Keratinocyte (primary cell): Measurements from ENCODE around the gene ZNF526. TPM values are rescaled to one million over a fixed set of nuclear protein-coding genes. Genes with fewer than 3 reads are reported as not detected.
A peak's percentile ranks its signal among the peaks of the same experiment; 100 is the strongest.
"Not testable (repeated sequence)": the region's sequence is repeated elsewhere in the genome, so short reads cannot be mapped to it uniquely, and the experiment has no call there.

Experiments used
- DNase-seq: peaks from one replicate; pipeline ENCODE4 v3.0.0-alpha.2; 2011; ENCODE audit warnings: low read depth, missing footprints, low spot score
- FAIRE-seq: peaks from 2 replicates; lab custom pipeline; 2011; peaks lifted over from hg19 to GRCh38; lab: Jason Lieb, UNC
- H2AFZ ChIP-seq: 2 replicates; pipeline ENCODE4 v1.6.0; 2012; ENCODE audit warnings: low read length, control low read depth, inconsistent platforms; ENCODE audit not compliant: control insufficient read depth
- H3K27ac ChIP-seq: 2 replicates; pipeline ENCODE4 v1.5.1; 2011; ENCODE audit warnings: low read length; ENCODE audit not compliant: control insufficient read depth, insufficient read depth
- H3K27me3 ChIP-seq: 3 replicates; pipeline ENCODE4 v1.6.0; 2011; ENCODE audit warnings: low read length; ENCODE audit not compliant: control insufficient read depth, insufficient read depth; ENCODE audit errors: extremely low read depth
- H3K36me3 ChIP-seq, 2 experiments: 2 replicates in 1 of 2; 3 replicates in 1 of 2; pipeline ENCODE4 v1.5.1; 2011; ENCODE audit warnings: low read length in 2 of 2, mild to moderate bottlenecking in 1 of 2; ENCODE audit not compliant: control insufficient read depth in 2 of 2, insufficient read depth in 2 of 2; ENCODE audit errors: extremely low read depth in 1 of 2
- H3K4me1 ChIP-seq: 3 replicates; pipeline ENCODE4 v1.5.1; 2011; ENCODE audit warnings: low read length; ENCODE audit not compliant: control insufficient read depth, insufficient read depth; ENCODE audit errors: extremely low read depth
- H3K4me2 ChIP-seq: 3 replicates; pipeline ENCODE4 v1.6.0; 2011; ENCODE audit warnings: low read depth, low read length; ENCODE audit not compliant: control insufficient read depth, insufficient read depth; ENCODE audit errors: extremely low read depth
- H3K4me3 ChIP-seq, 3 experiments: fragments of 200-600 bp in 1 of 3; sonication (generic) in 1 of 3; 2 replicates in 2 of 3; 3 replicates in 1 of 3; pipeline ENCODE4 v1.5.1; 2011 to 2016; ENCODE audit warnings: low read length in 3 of 3, mild to moderate bottlenecking in 3 of 3, control low read depth in 2 of 3, inconsistent platforms in 1 of 3, low read depth in 1 of 3, mixed read lengths in 1 of 3, mixed run types in 1 of 3, moderate library complexity in 1 of 3; ENCODE audit not compliant: control insufficient read depth in 2 of 3, insufficient read depth in 2 of 3; ENCODE audit errors: extremely low read depth in 1 of 3
- H3K79me2 ChIP-seq: 2 replicates; pipeline ENCODE4 v1.6.0; 2012; ENCODE audit warnings: low read length; ENCODE audit not compliant: control insufficient read depth, insufficient read depth
- H3K9ac ChIP-seq: 3 replicates; pipeline ENCODE4 v1.6.0; 2011; ENCODE audit warnings: low read length; ENCODE audit not compliant: control insufficient read depth, insufficient read depth; ENCODE audit errors: extremely low read depth
- H3K9me1 ChIP-seq: 3 replicates; pipeline ENCODE4 v1.6.0; 2011; ENCODE audit warnings: low read length; ENCODE audit not compliant: control insufficient read depth, insufficient read depth; ENCODE audit errors: extremely low read depth
- H3K9me3 ChIP-seq: 2 replicates; pipeline ENCODE4 v1.5.1; 2012; ENCODE audit warnings: low read depth, low read length; ENCODE audit not compliant: control insufficient read depth
- H4K20me1 ChIP-seq: 3 replicates; pipeline ENCODE4 v1.6.0; 2011; ENCODE audit warnings: low read length; ENCODE audit not compliant: control insufficient read depth, insufficient read depth; ENCODE audit errors: extremely low read depth
- EZH2 ChIP-seq: IDR thresholded peaks from one replicate; pipeline ENCODE4 v1.6.1; 2012; ENCODE audit warnings: inconsistent platforms, mild to moderate bottlenecking, low read length, moderate library complexity
- dilution Hi-C: fragments of 300-500 bp; cut with MboI; formaldehyde crosslinking; loops from one replicate; pipeline ENCODE4 v1.7.0; 2020; ENCODE audit warnings: low sequenced_read_pairs; ENCODE audit not compliant: extremely low pct_ligation_motif_present
- polyA plus RNA-seq, 5 experiments: library from polyadenylated mRNA; depleted of rRNA in 3 of 5; stranded (reverse) in 3 of 5; stranded (forward) in 1 of 5; unstranded in 1 of 5; fragments of >200 nt; gene quantifications; 1 replicate in 1 of 5; 2 replicates in 3 of 5; 3 replicates in 1 of 5; pipeline versions ENCODE4 v1.2.1 to v1.2.3, GENCODE V29; 2011 to 2012; ENCODE audit warnings: missing spikeins in 2 of 5, low read depth in 1 of 5, low replicate concordance in 1 of 5
- TF ChIP-seq, protein P1 (sequence below), 3 experiments: IDR thresholded peaks in 1 of 3; conservative IDR thresholded peaks in 1 of 3; optimal IDR thresholded peaks in 1 of 3; 2 replicates in 2 of 3; 3 replicates in 1 of 3; pipeline versions ENCODE3 to v1.5.1; 2011; ENCODE audit warnings: low read length in 3 of 3, mild to moderate bottlenecking in 3 of 3, moderate library complexity in 2 of 3, control low read depth in 1 of 3, inconsistent platforms in 1 of 3; ENCODE audit not compliant: insufficient read depth in 2 of 3; ENCODE audit errors: extremely low read depth in 1 of 3

ZNF526 gene
- polyA plus RNA-seq, 1 donor (not counting 4 experiments of a cell fraction or from before 2014, with no cell fraction given): 5.4 TPM

DNA sequence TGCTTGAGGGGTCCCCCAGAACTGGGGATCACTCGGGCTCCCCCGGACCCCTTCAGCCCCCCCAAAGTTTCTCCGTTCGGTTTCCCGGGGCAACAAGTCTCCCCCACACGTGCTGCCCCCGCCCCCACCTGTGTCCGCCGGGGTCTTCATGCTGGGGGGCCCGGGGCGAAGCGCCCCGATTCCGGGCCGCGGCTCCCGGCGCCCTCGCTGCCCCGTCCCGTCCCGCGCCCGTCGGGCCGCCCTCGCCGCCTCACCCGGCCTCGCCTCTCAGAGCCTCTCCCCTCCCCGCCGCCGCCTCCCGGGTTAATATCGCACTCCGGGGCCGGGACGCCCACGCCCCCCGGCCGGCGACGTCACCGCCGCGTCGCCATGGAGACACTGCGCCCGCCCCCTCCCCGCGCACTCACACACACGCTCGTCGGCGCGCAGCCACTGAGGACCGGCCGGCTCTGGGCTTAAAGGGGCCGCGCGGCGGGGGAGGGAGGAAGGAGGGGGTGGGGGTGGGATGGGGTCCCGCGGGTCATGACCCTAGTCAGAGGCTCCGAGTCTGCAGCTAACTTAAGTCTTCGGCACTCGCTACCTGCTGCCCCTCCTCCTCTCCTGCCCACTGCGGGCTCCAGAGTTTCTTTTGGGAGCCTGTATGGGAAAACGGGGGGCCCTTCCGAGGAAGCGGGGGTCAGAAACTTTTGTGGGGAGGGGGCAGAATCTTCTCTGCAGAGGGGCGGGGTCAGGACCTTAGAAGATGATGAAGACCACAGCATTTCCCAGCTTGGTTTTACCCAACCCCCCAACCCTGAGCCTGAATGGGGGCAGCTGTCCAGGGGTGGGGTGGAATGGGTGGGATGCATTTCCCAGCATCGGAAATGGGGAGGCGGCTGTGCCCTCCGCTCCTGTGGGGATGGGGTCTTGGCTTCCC lies 35.0 kb downstream of the ZNF526 start, which contains the start of gene ERF:
ERF (minus strand) TSS at position 279 of the 916 bp plus-strand sequence; CDS start at position 150, 129 bp downstream.
- peaks cover 29% of the 10 kb centered on the region for H3K4me1 ChIP-seq
- peak within 1 kb of the TSS; percentile 71 to 92 (median 77) for H3K4me3 ChIP-seq
- H3K9me3 ChIP-seq: no peaks in the 10 kb centered on the region
- no peak for DNase-seq
- peaks cover 41% of the 10 kb centered on the region for H3K79me2 ChIP-seq
- no peaks in the 10 kb centered on the region for H3K9me1 ChIP-seq
- peaks cover 4 to 5% of the 10 kb centered on the region in 2 experiments for H3K36me3 ChIP-seq
- peak within 1 kb of the TSS; percentile 89 for H3K27ac ChIP-seq
- TF ChIP-seq, protein P1, sequence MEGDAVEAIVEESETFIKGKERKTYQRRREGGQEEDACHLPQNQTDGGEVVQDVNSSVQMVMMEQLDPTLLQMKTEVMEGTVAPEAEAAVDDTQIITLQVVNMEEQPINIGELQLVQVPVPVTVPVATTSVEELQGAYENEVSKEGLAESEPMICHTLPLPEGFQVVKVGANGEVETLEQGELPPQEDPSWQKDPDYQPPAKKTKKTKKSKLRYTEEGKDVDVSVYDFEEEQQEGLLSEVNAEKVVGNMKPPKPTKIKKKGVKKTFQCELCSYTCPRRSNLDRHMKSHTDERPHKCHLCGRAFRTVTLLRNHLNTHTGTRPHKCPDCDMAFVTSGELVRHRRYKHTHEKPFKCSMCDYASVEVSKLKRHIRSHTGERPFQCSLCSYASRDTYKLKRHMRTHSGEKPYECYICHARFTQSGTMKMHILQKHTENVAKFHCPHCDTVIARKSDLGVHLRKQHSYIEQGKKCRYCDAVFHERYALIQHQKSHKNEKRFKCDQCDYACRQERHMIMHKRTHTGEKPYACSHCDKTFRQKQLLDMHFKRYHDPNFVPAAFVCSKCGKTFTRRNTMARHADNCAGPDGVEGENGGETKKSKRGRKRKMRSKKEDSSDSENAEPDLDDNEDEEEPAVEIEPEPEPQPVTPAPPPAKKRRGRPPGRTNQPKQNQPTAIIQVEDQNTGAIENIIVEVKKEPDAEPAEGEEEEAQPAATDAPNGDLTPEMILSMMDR (optimal IDR thresholded peaks at IDR 0.05 in 1 of 3, IDR thresholded peaks at IDR 0.05 in 1 of 3, conservative IDR thresholded peaks at IDR 0.05 in 1 of 3; ENCODE audit: extremely low read depth in 1 of 3, insufficient read depth in 2 of 3, low read length in 3 of 3): no peak
- no peak for TF ChIP-seq EZH2
- H3K4me2 ChIP-seq: peak within 1 kb of the TSS; percentile 92
- dilution Hi-C loops: no loop called here
- no peak for FAIRE-seq
- H3K9ac ChIP-seq: peak within 1 kb of the TSS; percentile 95
- peak within 1 kb of the TSS; percentile 70 for H2AFZ ChIP-seq
- no peaks in the 10 kb centered on the region for H3K27me3 ChIP-seq
- peaks cover 12% of the 10 kb centered on the region for H4K20me1 ChIP-seq

DNA sequence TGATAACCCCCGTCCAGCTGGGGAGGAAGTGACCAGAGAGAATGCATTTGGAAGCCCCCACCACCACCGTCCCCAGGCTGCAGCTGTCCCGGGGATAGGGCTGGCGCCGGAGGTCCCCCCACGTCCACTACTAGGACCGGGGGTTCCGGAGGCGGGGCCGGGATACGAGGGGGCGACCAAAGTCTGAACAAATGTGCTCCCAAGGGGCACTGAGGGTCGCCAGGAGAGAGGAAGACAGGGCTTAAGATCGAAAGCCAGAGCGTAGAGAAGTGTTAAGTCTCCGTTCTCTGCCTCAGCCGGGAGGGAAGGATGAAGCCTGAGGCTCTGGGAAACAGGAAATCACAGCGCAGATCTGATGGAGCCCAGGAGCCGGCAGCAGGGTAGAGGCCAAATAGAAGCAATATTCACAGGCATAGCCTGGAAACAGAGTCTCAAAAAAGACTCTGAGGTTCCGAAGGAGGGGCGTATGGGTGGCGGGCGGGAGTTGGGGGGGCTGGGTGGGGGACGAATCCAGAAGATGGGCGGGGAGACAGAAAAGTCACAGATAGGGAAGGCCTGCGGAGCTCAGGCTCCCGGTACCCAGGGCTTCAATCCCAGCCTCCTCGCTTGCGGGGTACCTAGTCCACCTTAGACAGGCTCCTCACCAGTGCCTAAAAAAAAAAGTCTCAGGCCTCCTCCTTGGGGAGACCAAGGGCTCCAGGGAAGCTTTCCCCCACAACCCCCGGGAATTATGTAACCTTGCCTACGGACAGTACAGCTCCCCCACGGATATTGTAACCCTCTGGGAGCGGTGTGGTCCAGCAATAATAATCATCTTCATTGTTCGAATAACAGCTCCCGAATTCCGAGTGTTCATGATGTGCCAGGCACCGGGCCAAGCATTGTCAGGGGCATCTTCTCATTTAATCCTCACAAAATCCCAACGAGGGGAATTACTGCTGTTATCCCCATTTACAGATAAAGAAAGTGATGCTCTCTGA lies 35.9 kb downstream of the ZNF526 start:
- DNase-seq (no peak), FAIRE-seq (no peak)
- dilution Hi-C loops: no loop called here
- Histone ChIP-seq H3K4me2 (peak overlapping the region; percentile 92), H3K9me1 (no peaks in the 10 kb centered on the region), H3K79me2 (peaks cover 32% of the 10 kb centered on the region), H4K20me1 (peaks cover 7% of the 10 kb centered on the region), H2AFZ (peak overlapping the region; percentile 70), H3K36me3 (peaks cover 0 to 2% of the 10 kb centered on the region in 2 experiments), H3K9me3 (no peaks in the 10 kb centered on the region), H3K27ac (peak overlapping the region; percentile 62), H3K27me3 (no peaks in the 10 kb centered on the region), H3K4me3 (peak overlapping the region; percentile 71 to 75 (median 73)), H3K4me1 (peaks cover 20% of the 10 kb centered on the region), H3K9ac (peak overlapping the region; percentile 80)
- TF ChIP-seq, protein P1 (optimal IDR thresholded peaks at IDR 0.05 in 1 of 3, IDR thresholded peaks at IDR 0.05 in 1 of 3, conservative IDR thresholded peaks at IDR 0.05 in 1 of 3; ENCODE audit: extremely low read depth in 1 of 3, insufficient read depth in 2 of 3, low read length in 3 of 3): no peak
- TF ChIP-seq EZH2: no peak

DNA sequence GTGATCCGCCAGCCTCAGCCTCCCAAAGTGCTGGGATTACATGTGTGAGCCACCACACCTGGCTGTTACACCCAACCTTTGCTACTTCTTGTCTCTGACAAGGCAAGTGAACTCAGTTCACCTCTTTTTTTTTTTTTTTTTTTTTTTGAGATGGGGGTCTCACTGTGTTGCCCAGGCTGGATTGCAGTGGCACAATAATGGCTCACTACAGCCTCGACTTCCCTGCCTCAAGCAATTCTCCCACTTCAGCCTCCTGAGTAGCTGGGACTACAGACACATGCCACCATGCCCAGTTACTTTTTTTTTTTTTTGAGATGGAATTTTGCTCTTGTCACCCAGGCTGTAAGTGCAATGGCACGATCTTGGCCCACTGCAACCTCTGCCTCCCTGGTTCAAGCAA lies 37.7 kb downstream of the ZNF526 start:
- FAIRE-seq, H3K4me1 ChIP-seq, H3K9me1 ChIP-seq, H3K27me3 ChIP-seq, H4K20me1 ChIP-seq, H3K36me3 ChIP-seq, dilution Hi-C loops, H3K4me3 ChIP-seq, H2AFZ ChIP-seq, H3K9me3 ChIP-seq, H3K9ac ChIP-seq, H3K27ac ChIP-seq, H3K4me2 ChIP-seq, DNase-seq: not testable (repeated sequence)
- peaks cover 16% of the 10 kb centered on the region for H3K79me2 ChIP-seq
